Subcutaneous adipose tissue (tissue), 4 donors: ENCODE measurements around the gene GRAMD4. TPM values are rescaled to one million over a fixed set of nuclear protein-coding genes. Genes with fewer than 3 reads are reported as not detected.

Experiments used
- CTCF ChIP-seq: fragments of 450-650 bp; IDR thresholded peaks from one replicate; pipeline ENCODE4 v1.5.1; 2016; ENCODE audit warnings: low read depth, mild to moderate bottlenecking, control low read depth, antibody characterized with exemption, moderate library complexity
- total RNA-seq, 4 donors: library from RNA; depleted of rRNA; stranded (reverse); fragments of >200 nt; gene quantifications; one replicate each; pipeline ENCODE4 v1.1.0, GENCODE V29; 2016

GRAMD4 gene
- total RNA-seq, 4 donors from 2014 or later, result 9.9 to 39.4 (median 23.0) TPM

GRCh38 chr22:46708766-46709330 lies 88.7 kb downstream of the GRAMD4 start:
- no peak for TF ChIP-seq CTCF

GRCh38 chr22:46710806-46711205 lies 90.6 kb downstream of the GRAMD4 start:
- TF ChIP-seq CTCF, result no peak

DNA sequence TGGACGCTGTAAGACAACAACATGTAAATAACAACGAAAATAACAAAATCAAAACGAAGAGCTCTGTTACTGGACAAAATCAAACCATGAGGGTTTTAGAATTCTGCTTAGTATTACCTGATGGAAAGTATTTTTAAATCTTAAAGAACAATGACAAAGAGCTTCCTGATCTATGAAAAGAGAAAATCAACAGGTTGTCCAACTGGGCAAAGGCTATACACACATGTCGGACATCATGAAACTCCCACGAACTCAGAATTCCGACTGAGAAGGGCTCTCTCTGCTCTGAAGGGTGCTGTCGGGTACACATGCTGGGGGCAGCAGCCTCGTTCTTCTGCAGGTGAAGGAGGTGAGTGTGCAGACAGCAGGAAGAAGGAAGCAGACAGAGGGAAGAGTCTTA lies 92.1 kb downstream of the GRAMD4 start:
- no peak for TF ChIP-seq CTCF

DNA sequence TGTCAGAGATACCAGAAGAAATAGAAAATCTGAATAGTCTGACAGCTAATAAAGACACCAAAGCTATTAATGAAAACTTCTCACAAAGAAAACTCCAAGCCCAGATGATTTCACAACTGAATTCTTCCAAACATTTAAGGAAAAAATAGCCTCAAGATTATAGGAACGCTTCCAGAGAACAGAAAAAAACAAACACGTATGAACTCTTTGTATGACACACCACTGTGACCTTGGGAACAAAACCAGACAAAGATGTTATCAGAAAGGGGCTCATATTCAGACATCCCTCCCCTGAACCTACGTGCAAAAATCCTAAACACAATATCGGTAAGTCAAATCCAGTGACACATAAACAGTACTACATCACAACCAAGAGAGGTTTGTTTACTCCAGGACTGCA lies 94.4 kb downstream of the GRAMD4 start:
- TF ChIP-seq CTCF, result no peak

DNA sequence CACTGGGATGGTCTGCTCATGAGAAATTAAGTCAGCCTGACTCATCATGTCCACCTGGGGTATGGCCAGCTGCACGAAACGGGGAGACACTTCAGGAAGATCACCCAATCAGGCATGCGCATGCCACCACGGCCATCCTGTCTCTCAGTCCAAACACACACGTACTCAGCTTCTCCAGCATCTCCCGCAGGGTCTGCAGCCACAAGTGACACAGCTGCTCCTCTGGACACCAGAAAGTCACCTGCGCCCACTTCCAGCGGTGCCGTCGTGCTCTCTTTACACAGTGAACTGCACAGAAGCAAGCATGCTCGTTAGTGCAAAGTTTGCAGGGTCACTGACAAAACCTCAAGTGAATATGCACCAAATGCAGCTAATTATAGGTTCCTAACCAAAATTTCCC lies 99.7 kb downstream of the GRAMD4 start:
- no peak for TF ChIP-seq CTCF

DNA sequence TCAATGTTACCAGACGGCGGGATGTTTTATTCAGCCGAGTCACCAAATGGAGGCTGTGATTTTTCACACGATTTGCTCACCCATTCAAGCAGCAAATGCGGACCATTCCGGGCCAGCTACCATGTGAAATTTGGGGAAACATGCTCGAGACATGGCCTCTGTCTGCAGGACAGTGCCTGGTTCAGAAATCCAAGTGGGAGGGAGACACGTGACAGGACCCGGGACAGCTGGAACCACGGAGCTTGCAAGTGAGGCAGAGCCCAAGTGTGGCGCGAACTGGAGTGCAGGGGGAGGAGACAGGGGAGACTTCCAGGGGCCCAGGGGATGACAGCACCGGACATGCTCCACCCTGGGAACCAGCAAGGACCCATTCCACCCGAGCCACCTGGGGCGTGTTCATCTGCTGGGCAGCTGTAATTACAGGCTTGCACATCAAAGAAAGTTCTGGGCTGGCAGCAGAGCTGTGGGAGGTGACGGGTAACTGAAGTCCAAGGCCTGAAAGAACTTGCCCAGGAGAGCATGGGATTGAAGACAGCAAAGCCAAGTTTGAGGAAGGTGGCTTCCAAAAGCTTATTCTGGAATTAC lies 101.4 kb downstream of the GRAMD4 start:
- TF ChIP-seq CTCF, result no peak

DNA sequence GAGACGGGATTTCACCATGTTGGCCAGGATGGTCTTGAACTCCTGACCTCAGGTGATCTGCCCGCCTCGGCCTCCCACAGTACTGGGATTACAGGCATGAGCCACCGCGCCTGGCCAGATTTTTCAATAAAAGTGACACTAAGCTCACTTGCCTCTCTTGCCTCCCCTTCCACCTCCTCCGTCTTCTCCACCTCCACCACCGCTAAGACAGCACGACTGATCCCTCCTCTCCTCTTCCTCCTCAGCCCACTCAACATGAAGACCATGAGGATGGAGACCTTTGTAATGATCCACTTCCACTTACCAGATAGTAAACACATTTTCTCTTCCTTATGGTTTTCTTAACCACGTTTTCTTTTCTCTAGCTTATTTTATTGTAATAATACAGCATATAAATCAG lies 103.7 kb downstream of the GRAMD4 start:
- TF ChIP-seq CTCF, result no peak
